CD4-positive, alpha-beta T cell treated with Interleukin-4 for 4 hours (primary cell): ENCODE results near the gene IL10.

Experiments
- DNase-seq: peaks from one replicate; pipeline ENCODE4 v3.0.0-alpha.2; 2020

The IL10 gene

GRCh38 chr1:206772243-206772937 is at the start of gene IL10:
Gene IL10, minus strand, starts transcription at chr1:206772494. Its CDS starts 59 bp downstream, at chr1:206772435.
- no peak for DNase-seq

DNA sequence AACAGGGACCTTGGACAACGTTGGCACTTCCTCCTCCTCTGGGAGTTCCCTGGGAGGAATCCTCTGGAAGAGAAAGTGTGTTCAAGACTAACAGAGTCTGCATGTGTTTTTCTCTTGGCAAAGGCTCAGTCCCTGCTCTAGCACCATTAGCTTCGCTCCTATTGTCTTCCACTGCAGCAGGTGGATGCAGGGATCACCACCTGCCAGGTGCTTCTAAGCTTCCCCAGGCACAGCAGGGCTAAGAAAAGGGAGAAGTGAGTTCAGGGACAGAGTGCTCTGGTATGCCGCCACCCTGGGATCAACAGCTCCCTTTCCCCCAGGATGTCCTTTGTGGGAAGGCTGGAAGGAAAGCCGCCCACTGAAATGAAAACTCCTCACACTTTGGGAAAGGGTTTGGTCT is 49.2 kb upstream of the IL10 start:
- no peak for DNase-seq

DNA sequence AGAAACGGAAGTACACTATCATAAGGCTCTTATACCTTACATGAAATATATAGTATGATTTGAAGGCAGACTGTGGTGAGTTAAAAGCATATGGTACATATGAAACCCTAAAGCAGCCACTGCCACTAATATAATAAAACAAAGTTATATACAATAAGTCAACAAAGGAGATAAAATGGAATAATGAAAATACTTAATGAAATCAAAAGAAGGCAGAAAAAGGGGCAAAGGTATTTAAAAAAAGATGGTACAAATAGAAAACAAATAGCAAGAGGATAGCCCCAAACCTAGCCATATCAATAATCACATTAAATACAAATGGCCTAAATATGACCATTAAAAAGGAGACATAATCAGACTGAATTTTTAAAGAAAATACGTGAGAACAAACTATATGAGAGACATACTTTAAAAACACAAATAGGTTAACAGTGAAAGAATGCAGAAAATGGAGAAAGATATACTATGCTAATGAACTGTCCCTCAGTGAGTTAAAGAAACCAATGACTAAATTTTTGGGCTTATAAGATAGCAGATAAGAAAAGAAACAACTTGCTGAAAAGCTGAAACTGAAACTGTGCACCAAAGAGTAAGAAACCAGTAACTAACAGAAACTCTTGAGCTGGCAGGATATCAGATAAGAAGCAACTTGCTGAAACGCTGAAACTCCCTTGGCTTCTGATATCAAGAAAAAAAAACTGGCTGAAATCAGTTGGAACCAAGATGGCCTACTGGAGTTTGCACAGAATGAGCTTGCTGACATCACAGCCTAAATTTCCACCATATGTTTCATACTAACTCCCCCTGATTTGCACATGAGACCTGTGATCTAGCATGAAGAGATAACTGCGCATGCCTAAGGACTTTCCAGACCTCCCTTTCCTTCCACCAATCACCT is 44.3 kb upstream of the IL10 start:
- peak; percentile 58 for DNase-seq

- DNase-seq = no peak
These were observed 42.5 kb upstream of the IL10 start for GRCh38 chr1:206814716-206815341.

- no peak for DNase-seq
These were observed 40.2 kb upstream of the IL10 start for GRCh38 chr1:206812471-206812870.

GRCh38 chr1:206809504-206810084 is 37.3 kb upstream of the IL10 start:
- DNase-seq = peak; percentile 41

- peak; percentile 62 for DNase-seq
These were observed 36.3 kb upstream of the IL10 start for GRCh38 chr1:206808615-206809014.

- no peak for DNase-seq
These were observed 33.1 kb upstream of the IL10 start for GRCh38 chr1:206805357-206805756.

GRCh38 chr1:206804156-206804737 is 32.0 kb upstream of the IL10 start:
- DNase-seq = no peak

GRCh38 chr1:206803221-206803730 is 31.0 kb upstream of the IL10 start:
- peak; percentile 94 for DNase-seq

DNA sequence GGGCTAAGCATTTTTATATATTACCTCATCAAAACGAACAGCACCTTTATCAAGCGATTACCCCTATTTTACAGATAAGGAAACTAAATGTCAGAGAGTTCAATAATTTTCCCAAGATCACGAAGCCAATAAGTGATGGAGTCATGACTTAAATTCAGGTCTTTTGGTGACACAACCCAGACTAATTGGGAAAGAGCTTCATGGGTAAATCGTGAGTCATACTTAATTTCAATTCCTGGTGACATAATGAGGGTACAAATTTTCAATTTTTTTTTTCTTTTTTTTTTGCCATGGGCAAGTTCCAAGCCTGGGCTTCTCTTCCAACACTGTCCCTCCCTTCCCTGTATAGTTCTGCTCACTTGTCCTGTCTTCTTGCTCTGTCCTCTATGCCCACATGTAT is 30.1 kb upstream of the IL10 start:
- DNase-seq = peak; percentile 42

GRCh38 chr1:206801467-206801866 is 29.2 kb upstream of the IL10 start:
- no peak for DNase-seq

DNA sequence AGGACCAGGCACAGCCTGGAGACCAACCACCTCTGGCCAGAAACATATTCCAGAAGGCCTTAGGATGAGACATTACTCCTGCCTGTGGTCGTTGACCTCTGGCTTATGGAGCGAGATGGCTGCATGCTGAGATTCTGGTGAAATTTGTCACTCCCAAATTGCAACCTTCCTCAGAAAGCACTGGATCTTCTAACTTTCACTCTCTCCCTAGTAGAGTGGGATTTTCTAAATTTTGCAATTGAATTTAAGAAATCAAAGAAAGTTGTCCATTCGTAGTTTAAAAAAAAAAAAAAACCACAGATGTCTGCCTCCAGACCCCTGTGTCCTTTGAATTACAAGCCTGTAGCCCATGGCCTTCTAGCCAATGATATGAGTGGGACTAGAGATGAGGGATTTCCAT is 28.6 kb upstream of the IL10 start:
- no peak for DNase-seq

GRCh38 chr1:206800411-206800810 is 28.1 kb upstream of the IL10 start:
- no peak for DNase-seq

- DNase-seq = no peak
These were observed 27.0 kb upstream of the IL10 start for GRCh38 chr1:206799311-206799710.

GRCh38 chr1:206798384-206798996 is 26.2 kb upstream of the IL10 start:
- no peak for DNase-seq

GRCh38 chr1:206797534-206798383 is 25.5 kb upstream of the IL10 start:
- DNase-seq = peak; percentile 33

- no peak for DNase-seq
These were observed 24.7 kb upstream of the IL10 start for GRCh38 chr1:206796981-206797402.

DNA sequence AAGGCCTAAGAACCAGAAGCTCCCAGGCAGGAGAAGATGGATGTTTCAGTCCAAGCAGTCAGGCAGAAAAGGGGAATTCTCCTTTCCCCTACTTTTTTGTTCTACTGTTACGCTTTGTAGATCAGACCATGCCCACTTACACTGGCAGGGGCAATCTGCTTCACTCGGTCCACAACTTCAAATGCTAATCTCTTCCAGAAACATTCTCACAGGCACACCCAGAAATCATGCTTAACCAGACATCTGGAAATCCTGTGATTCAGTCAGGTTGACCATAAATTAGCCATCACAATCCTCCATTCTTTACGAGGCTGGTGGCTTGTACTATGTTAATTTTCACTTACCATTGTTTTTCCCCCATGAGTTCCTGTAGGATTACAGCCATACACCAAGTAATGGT is 23.8 kb upstream of the IL10 start:
- DNase-seq = no peak

GRCh38 chr1:206794294-206794908 is 22.1 kb upstream of the IL10 start:
- peak; percentile 50 for DNase-seq

- no peak for DNase-seq
These were observed 21.3 kb upstream of the IL10 start for GRCh38 chr1:206793620-206794019.
